HG02852 (cell line): ENCODE results near the gene SAMD4A.
A peak's percentile ranks its signal among the peaks of the same experiment; 100 is the strongest.

Experiments
- ATAC-seq: cut with Tn5 transposase; IDR thresholded peaks from one replicate; pipeline ENCODE4 v1.9.1; 2021; ENCODE audit warnings: mild to moderate bottlenecking, moderate library complexity; ENCODE audit not compliant: unreplicated experiment

The SAMD4A gene

GRCh38 chr14:54698966-54699530 lies 132.1 kb downstream of the SAMD4A start:
- no peak for ATAC-seq

- no peak for ATAC-seq
Measured at GRCh38 chr14:54699735-54700134, 132.8 kb downstream of the SAMD4A start.

- ATAC-seq: no peak
Measured at GRCh38 chr14:54700717-54701116, 133.8 kb downstream of the SAMD4A start.

- ATAC-seq: no peak
Measured at GRCh38 chr14:54702014-54702491, 135.1 kb downstream of the SAMD4A start.

- no peak for ATAC-seq
Measured at GRCh38 chr14:54702492-54702891, 135.6 kb downstream of the SAMD4A start.

GRCh38 chr14:54703082-54703481 lies 136.2 kb downstream of the SAMD4A start:
- ATAC-seq: no peak

- ATAC-seq: no peak
Measured at GRCh38 chr14:54703724-54704123, 136.8 kb downstream of the SAMD4A start.

GRCh38 chr14:54704768-54705167 lies 137.8 kb downstream of the SAMD4A start:
- no peak for ATAC-seq

- no peak for ATAC-seq
Measured at GRCh38 chr14:54706769-54707168, 139.8 kb downstream of the SAMD4A start.

- no peak for ATAC-seq
Measured at GRCh38 chr14:54708161-54708560, 141.2 kb downstream of the SAMD4A start.

- no peak for ATAC-seq
Measured at GRCh38 chr14:54708982-54709381, 142.1 kb downstream of the SAMD4A start.

GRCh38 chr14:54709444-54709843 lies 142.5 kb downstream of the SAMD4A start:
- peak; percentile 94 for ATAC-seq

- ATAC-seq: no peak
Measured at GRCh38 chr14:54709867-54710266, 142.9 kb downstream of the SAMD4A start.

GRCh38 chr14:54711312-54711711 lies 144.4 kb downstream of the SAMD4A start:
- no peak for ATAC-seq

GRCh38 chr14:54711812-54712464 lies 145.0 kb downstream of the SAMD4A start:
- no peak for ATAC-seq

- no peak for ATAC-seq
Measured at GRCh38 chr14:54712465-54713200, 145.7 kb downstream of the SAMD4A start.

GRCh38 chr14:54713379-54713778 lies 146.5 kb downstream of the SAMD4A start:
- no peak for ATAC-seq

- ATAC-seq: no peak
Measured at GRCh38 chr14:54715239-54715638, 148.3 kb downstream of the SAMD4A start.

- ATAC-seq: no peak
Measured at GRCh38 chr14:54715811-54716210, 148.9 kb downstream of the SAMD4A start.

GRCh38 chr14:54716862-54717261 lies 149.9 kb downstream of the SAMD4A start:
- no peak for ATAC-seq

GRCh38 chr14:54718046-54718445 lies 151.1 kb downstream of the SAMD4A start:
- no peak for ATAC-seq

- ATAC-seq: no peak
Measured at GRCh38 chr14:54719406-54719805, 152.5 kb downstream of the SAMD4A start.
